NCI-H2107 (cell line): Measurements from ENCODE around the gene FAM171A2.
"Not testable (repeated sequence)": the region's sequence is repeated elsewhere in the genome, so short reads cannot be mapped to it uniquely, and the experiment has no call there.

Experiments used
- DNase-seq: peaks from one replicate; lab custom pipeline; 2025; lab: John Stamatoyannopoulos, UW

The FAM171A2 gene

GRCh38 chr17:44363613-44364159, at the start of gene FAM171A2:
TSS of gene FAM171A2 (minus strand) at chr17:44363853. CDS start at chr17:44363714, 139 bp downstream.
- DNase-seq: no peak

- DNase-seq: no peak
Measured at GRCh38 chr17:44409309-44410028, 45.8 kb upstream of the FAM171A2 start.

GRCh38 chr17:44408786-44409185, 45.1 kb upstream of the FAM171A2 start:
- DNase-seq: no peak

- DNase-seq: no peak
Measured at GRCh38 chr17:44402564-44403172, 39.0 kb upstream of the FAM171A2 start.

- DNase-seq: no peak
Measured at GRCh38 chr17:44400226-44400847, 36.7 kb upstream of the FAM171A2 start.

- no peak for DNase-seq
Measured at GRCh38 chr17:44398692-44399691, 35.3 kb upstream of the FAM171A2 start.

GRCh38 chr17:44397479-44398440, 34.1 kb upstream of the FAM171A2 start:
- no peak for DNase-seq

- no peak for DNase-seq
Measured at GRCh38 chr17:44396946-44397345, 33.3 kb upstream of the FAM171A2 start.

- DNase-seq: no peak
Measured at GRCh38 chr17:44394833-44395232, 31.2 kb upstream of the FAM171A2 start.

GRCh38 chr17:44394112-44394511, 30.5 kb upstream of the FAM171A2 start:
- not testable (repeated sequence) for DNase-seq

GRCh38 chr17:44390250-44390870, 26.7 kb upstream of the FAM171A2 start:
- DNase-seq: no peak

GRCh38 chr17:44389723-44390202, 26.1 kb upstream of the FAM171A2 start:
- DNase-seq: no peak

- DNase-seq: no peak
Measured at GRCh38 chr17:44389281-44389680, 25.6 kb upstream of the FAM171A2 start, which contains the start of gene ITGA2B. TSS of gene ITGA2B (minus strand) at chr17:44389649. CDS start at chr17:44389473, 176 bp downstream.

- DNase-seq: no peak
Measured at GRCh38 chr17:44387804-44388203, 24.2 kb upstream of the FAM171A2 start.

GRCh38 chr17:44386182-44386525, 22.5 kb upstream of the FAM171A2 start:
- DNase-seq: no peak

- DNase-seq: no peak
Measured at GRCh38 chr17:44385287-44386181, 21.9 kb upstream of the FAM171A2 start.

- DNase-seq: no peak
Measured at GRCh38 chr17:44384823-44385286, 21.2 kb upstream of the FAM171A2 start.

- DNase-seq: no peak
Measured at GRCh38 chr17:44384281-44384822, 20.7 kb upstream of the FAM171A2 start.
